NCI-H82 treated with DMSO at 0.1 percent for 48 hours (cell line): ENCODE measurements around the gene ANKFY1.

Source experiments
- DNase-seq: peaks from one replicate; lab custom pipeline; 2025; ENCODE audit not compliant: unreplicated experiment; lab: John Stamatoyannopoulos, UW

Gene ANKFY1

DNA sequence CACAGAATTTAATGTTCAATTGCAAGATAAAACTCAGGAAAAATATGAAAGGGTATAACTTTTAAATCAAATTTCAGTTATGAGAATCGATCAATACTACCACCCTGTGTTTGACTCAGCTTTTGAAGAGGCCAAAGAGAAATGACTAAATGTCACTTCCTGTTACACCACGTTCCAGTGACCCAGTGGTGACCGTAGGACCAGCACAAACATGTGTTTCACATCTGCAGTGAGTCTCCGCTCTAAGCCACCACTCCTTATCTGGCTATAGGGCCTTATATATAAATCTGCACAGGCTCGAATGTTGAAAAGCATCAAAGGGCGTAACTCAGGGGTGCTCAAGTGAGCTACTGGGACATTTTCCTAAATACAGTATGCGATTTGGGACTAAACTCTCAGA, 84.7 kb downstream of the ANKFY1 start:
- no peak for DNase-seq

DNA sequence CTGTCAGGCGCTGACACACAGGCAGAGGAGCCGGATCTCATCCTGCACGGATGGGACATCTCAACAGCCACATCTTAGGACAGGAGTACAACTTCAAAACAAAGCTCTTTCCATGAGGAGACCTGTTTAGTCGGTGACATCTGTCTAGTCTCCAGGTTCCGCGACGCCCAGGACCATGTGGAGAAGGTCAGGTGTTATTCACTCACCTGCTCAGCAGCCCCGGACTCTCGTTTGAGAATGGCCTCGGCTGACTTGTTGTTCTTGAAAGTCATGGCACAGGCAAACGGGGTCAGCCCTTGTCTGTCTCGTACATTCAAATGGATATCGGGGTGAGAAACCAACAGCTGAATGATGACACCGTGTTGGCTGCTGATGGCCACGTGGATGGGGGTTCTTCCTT, 85.1 kb downstream of the ANKFY1 start:
- no peak for DNase-seq

- DNase-seq, result no peak
These were observed 86.0 kb downstream of the ANKFY1 start for GRCh38 chr17:4177806-4178205.

DNA sequence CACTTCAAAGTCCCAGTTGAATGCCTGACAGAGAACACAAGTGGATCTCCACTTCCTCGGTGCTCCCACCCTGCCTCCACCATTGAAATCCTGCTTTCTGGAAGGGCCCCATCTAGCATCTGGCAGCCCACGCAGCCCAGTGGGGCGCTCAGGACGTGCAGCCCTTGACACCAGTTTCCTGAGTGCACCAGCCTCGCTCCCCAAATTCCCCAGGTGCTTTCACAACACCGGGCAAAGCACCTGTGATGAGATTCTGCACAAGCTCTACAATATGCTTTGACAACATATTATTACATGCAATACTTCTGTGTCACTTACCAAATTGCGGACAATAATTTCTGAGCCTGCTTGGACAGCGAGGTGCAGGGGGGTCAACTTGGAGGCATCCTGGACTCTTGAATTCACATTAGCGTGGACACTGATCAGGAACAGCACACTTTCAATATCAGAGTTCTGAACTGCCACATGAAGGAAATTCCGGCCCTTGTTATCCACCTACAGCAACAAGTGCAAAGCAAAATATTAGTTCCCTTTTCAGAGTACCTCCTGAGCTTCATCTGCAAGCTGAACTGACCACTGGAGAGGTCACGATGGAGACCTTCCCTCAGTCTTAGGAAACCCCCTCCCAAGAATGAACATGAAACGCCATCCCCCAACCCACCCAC, 86.8 kb downstream of the ANKFY1 start:
- DNase-seq, result no peak

GRCh38 chr17:4175921-4176807, 87.6 kb downstream of the ANKFY1 start:
- DNase-seq, result no peak

DNA sequence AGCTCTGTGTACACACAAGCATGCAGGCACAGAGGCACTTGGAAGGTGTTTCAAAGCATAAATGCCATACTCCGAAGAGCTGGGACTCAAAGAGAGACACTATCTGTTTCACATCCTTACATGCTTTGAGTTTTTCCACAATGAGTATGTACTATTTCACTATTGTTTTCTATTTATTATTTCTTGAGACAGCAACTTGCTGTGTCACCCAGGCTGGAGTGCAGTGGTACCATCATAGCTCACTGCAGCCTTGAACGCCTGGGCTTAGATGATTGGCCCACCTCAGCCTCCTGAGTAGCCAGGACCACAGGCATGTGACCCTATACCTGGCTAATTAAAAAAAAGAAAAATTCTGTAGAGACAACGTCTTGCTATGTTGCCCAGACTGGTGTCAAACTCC, 89.2 kb downstream of the ANKFY1 start:
- DNase-seq, result no peak

- DNase-seq, result no peak
These were observed 90.0 kb downstream of the ANKFY1 start for GRCh38 chr17:4173781-4174180.

GRCh38 chr17:4172356-4172755, 91.4 kb downstream of the ANKFY1 start:
- DNase-seq, result no peak

DNA sequence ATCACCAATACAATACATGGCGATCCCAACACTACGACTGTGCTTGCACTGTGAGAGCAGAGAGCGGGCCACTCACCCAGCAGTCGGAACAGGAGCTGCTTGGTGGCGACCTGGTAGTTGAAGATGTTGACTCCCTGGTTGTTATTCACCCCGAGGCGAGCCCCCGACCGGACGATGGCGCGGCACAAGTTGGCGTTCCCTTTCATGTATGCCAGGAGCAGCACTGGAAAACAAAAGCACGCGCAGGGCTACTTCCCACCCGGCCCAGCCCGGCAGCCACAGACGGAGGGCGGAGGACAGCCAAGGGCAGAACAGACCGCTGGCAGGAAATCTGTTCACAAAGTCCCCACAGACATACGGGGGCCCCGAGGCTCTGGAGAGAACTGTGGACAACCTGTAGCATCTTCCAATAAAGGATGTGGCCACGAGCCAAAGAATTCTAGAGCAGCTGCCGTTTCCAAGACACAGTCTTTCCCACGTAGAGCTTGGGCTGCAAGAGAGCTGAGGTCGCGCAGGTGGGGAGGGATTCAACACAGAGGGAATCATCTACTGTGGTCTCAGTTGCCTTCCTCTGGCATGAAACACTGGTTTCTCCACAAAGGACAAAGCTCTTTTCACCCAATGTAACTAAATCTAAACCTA, 93.0 kb downstream of the ANKFY1 start:
- no peak for DNase-seq

GRCh38 chr17:4167786-4168185, 96.0 kb downstream of the ANKFY1 start:
- no peak for DNase-seq

DNA sequence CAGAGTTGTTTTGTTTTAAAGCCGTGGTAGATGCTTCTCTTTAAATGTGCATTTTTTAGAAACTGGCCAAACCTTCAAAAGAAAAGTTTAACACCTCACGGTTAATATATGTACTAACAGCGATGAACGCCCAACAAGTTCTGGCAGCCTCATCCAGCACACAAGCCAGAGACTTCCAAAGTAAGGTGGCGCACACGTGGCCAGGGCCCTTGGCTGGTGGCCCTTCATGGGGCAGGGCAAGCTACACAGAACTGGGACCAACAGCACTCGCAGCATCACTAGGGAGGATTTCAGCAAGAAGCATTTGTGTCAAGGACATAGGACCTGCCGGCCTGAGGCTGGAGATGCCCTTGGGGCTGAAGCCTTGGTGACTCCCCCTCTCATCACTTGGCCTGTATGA, 97.4 kb downstream of the ANKFY1 start:
- DNase-seq, result no peak

DNA sequence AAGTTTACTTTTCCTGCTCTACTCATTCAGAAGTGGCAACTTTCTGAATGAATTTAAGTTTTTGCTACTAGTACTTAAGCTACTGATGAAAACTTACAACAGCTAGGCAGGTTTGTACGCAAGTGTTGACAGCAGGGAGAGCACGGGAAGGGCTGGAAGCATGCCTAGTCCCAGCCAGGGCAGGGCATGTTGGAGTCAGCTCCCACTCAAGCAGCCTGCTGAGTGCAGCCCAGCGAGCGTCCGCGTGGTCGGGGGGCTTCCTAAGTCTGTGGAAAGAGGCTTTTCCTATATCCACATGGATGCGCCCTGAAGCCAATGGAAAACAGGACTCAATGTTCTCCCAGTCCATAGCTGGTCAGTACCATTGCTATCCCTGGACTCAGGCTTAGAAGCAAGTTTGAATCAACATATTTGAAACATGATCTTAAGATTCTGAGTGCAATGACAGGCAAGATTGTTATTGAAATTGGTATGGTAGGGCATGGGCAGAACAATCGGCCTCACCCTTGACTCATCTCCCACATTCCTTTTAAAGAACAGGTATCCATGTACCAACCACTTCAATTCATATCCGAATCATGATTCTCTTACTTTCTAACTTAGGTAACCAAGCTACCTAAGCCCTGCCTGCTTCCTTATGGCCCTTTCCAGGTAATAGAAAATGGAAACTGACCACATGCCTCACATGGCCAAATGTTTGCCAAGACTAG, 98.3 kb downstream of the ANKFY1 start:
- DNase-seq, result no peak

- no peak for DNase-seq
These were observed 99.8 kb downstream of the ANKFY1 start for GRCh38 chr17:4163951-4164350.

- no peak for DNase-seq
These were observed 100.9 kb downstream of the ANKFY1 start for GRCh38 chr17:4162775-4163466.

DNA sequence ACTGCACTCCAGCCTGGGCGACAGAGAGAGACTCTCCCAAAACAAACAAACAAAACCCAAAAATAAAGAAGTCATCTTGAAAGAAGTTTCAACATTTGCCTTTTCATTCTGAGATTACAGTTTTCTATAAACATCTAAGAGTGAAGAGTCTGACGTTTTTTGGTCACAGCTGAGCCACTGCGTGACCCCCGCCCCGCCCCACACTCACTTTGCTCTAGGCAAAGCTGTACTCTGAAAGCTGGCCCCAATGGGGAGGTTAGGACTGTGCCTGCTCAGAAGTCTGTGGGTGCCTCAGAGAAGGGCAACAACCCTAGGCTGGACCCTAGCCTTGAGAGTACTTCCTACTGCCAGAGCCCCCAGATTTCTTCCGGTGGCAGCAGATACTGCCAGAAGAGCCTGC, 101.5 kb downstream of the ANKFY1 start:
- no peak for DNase-seq

GRCh38 chr17:4161967-4162305, 101.8 kb downstream of the ANKFY1 start:
- DNase-seq, result no peak

DNA sequence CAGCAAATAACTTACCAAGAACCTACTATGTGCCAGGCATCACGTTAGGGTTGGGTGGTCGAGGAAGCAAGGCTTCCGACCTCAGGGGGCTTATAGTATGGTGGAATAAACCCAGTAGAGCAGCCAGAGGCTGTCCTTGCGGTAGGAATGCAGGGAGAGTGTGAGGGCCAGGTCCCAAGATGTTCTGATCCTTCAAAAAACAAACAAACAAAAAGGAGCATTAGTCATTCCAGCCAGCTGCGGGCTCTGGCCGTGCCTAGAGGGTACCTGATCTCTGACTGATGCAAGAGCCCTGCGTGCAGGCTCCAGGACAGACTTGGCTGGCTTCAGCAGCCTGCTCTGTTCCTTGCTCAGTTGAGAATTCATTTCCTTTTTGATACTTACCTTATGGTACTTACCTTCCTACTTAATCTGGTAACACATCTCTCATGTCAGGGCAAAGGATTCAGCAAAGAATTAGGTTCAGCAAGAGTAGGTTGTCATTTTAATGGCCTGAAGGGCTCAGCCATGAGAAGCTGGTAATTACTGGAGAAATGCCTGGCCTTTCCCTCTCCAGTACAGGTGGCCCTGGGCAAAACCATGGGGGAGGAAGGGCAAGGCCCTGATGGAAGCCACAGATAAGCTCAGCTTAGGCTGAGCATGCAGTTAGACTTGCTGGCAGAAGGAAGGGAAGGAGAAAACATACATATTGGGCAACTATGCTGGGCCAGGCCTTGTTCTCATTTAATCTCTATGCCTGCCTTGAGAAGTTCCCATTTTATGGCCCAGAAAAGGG, 102.4 kb downstream of the ANKFY1 start:
- no peak for DNase-seq

GRCh38 chr17:4160294-4160859, 103.4 kb downstream of the ANKFY1 start:
- DNase-seq, result no peak

DNA sequence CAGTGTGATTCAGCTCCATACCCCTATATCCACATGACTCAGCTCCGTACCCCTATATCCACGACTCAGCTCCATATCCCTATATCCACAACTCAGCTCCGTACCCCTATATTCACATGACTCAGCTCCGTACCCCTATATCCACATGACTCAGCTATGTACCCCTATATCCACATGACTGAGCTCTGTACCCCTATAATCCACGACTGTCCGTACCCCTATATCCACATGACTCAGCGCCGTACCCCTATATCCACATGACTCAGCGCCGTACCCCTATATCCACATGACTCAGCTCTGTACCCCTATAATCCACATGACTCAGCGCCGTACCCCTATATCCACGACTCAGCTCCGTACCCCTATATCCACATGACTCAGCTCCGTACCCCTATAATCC, 104.0 kb downstream of the ANKFY1 start:
- no peak for DNase-seq
